Prostate gland (tissue), 2 donors: ENCODE results near the gene CLASP2.

Experiments
- CTCF ChIP-seq, 4 experiments: fragments of 200-600 bp in 2 of 4; fragments of 450-650 bp in 2 of 4; sonication (generic) in 2 of 4; IDR thresholded peaks; 1 replicate in 3 of 4; 2 replicates in 1 of 4; pipeline ENCODE4 v1.5.1; 2016 to 2019; ENCODE audit warnings: antibody characterized with exemption in 4 of 4, mild to moderate bottlenecking in 2 of 4, moderate library complexity in 2 of 4
- POLR2A ChIP-seq: fragments of 450-650 bp; IDR thresholded peaks from one replicate; pipeline ENCODE4 v1.6.1; 2016; ENCODE audit warnings: antibody characterized with exemption, mild to moderate bottlenecking
- POLR2AphosphoS5 ChIP-seq: sonication (generic); formaldehyde crosslinking; IDR thresholded peaks from one replicate; pipeline ENCODE4 v1.6.1; 2017; ENCODE audit warnings: antibody characterized with exemption

DNA sequence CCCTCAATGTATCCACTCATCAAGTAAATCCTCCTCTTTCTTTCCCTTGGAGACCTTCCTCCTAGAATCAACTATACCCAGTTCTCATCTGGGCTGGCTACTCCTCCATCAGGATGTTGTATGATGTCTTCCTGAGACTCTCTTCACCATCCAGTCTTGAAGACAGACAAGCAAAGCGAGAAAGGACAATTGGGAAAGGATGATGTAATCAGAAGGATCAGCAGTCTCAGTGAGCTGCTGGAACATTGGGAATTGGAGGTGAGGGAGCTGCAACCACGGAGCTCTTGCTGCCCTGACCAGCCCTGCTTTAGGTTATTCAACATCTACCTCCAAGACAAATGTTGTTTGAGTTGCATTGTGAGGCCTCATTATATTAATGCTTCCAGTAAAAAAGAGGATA lies 229.8 kb downstream of the CLASP2 start:
- TF ChIP-seq CTCF (IDR thresholded peaks at IDR 0.05), result no peak
- no peak for TF ChIP-seq POLR2A
- TF ChIP-seq POLR2AphosphoS5, result no peak
